ENCODE data around the gene ACVR1C.

Gene ACVR1C

GRCh38 chr2:157492189-157492773 lies 136.4 kb downstream of the ACVR1C start:
- DNase-seq: peak; percentile 47

GRCh38 chr2:157489983-157490382 lies 138.7 kb downstream of the ACVR1C start:
- DNase-seq: no peak

DNA sequence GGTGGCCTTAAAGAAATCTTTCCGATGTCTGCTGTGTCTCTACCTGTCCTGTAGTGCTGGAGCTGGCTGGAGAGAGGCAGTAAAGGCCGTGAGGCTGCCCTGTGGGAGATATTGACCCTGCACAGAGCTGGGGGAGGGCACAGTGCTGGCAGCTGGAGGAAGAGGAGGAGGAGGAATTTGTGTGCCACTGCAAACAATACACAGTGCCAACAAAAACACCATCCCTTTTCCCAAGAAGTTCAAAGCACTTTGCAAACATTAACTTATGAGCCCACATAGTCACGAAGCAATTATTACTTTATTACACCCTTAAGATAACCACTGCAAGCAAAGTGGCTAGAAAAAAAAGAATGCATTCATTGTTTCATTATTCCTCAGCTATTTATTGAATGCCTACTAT lies 139.8 kb downstream of the ACVR1C start:
- DNase-seq: peak; percentile 8

- no peak for DNase-seq
Observed at GRCh38 chr2:157487747-157488146, 140.9 kb downstream of the ACVR1C start.

- no peak for DNase-seq
Observed at GRCh38 chr2:157487271-157487610, 141.4 kb downstream of the ACVR1C start.

GRCh38 chr2:157486596-157487270 lies 141.9 kb downstream of the ACVR1C start:
- no peak for DNase-seq

GRCh38 chr2:157480182-157480961 lies 148.3 kb downstream of the ACVR1C start:
- no peak for DNase-seq

GRCh38 chr2:157479081-157480027 lies 149.3 kb downstream of the ACVR1C start:
- DNase-seq: no peak

DNA sequence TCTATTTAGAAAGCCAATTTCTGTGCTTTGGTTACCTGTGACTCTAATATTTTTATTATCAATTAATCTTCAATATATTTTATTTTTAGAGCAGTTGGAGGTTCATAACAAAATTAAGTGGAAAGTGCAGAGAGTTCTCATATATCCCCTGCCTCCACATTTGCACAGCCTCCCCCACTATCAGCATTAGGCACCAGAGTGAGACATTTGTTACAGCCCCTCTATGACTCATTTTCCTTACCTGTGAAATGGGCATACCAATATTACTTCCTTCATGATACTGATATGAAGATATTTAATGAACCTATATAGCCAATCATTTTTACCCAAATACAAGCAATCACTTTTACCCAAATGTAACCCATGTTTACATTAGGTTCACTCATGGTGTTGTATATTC lies 150.7 kb downstream of the ACVR1C start:
- no peak for DNase-seq

- no peak for DNase-seq
Observed at GRCh38 chr2:157476953-157477709, 151.5 kb downstream of the ACVR1C start.

Measured in NCI-H2029 treated with DMSO at 0.1 percent for 48 hours (cell line).